Breast epithelium (tissue), 4 donors: ENCODE data around the gene INPP5K. TPM values are rescaled to one million over a fixed set of nuclear protein-coding genes. Genes with fewer than 3 reads are reported as not detected.

Experiments used
- DNase-seq, 2 donors: peaks; one replicate each; pipeline ENCODE4 v3.0.0-alpha.2; 2019; ENCODE audit warnings: low spot score in 2 of 2
- H3K27ac ChIP-seq, 2 donors: fragments of 200-600 bp; sonication (generic) in 1 of 2; one replicate each; pipeline ENCODE4 v1.5.1; 2016 to 2019; ENCODE audit warnings: mild to moderate bottlenecking in 1 of 2
- H3K27me3 ChIP-seq, 2 donors: fragments of 200-600 bp; sonication (generic) in 1 of 2; one replicate each; pipeline versions ENCODE4 v1.5.1 to v1.6.0; 2017 to 2019; ENCODE audit warnings: control low read depth in 1 of 2, mild to moderate bottlenecking in 1 of 2
- H3K36me3 ChIP-seq: fragments of 200-600 bp; one replicate; pipeline ENCODE4 v1.5.1; 2019
- H3K4me1 ChIP-seq, 2 donors: fragments of 200-600 bp; sonication (generic); one replicate each; pipeline ENCODE4 v1.5.1; 2016 to 2019; ENCODE audit warnings: control low read depth in 1 of 2
- H3K4me3 ChIP-seq, 3 donors: fragments of 200-600 bp; sonication (generic); 1 replicate in 2 of 3; 2 replicates in 1 of 3; pipeline ENCODE4 v1.5.1; 2016 to 2019; ENCODE audit warnings: mild to moderate bottlenecking in 3 of 3, moderate library complexity in 2 of 3
- H3K9me3 ChIP-seq, 2 donors: fragments of 200-600 bp; sonication (generic) in 1 of 2; one replicate each; pipeline ENCODE4 v1.5.1; 2016 to 2019; ENCODE audit warnings: control low read depth in 1 of 2
- CTCF ChIP-seq, 3 donors: fragments of 450-650 bp; IDR thresholded peaks; one replicate each; pipeline ENCODE4 v1.5.1; 2016 to 2017; ENCODE audit warnings: antibody characterized with exemption in 3 of 3, mild to moderate bottlenecking in 3 of 3, moderate library complexity in 3 of 3
- POLR2A ChIP-seq: fragments of 450-650 bp; IDR thresholded peaks from one replicate; pipeline ENCODE4 v1.6.1; 2016; ENCODE audit warnings: antibody characterized with exemption, mild to moderate bottlenecking, moderate library complexity
- POLR2AphosphoS5 ChIP-seq, 3 donors: sonication (generic); formaldehyde crosslinking; IDR thresholded peaks; one replicate each; pipeline ENCODE4 v1.6.1; 2017; ENCODE audit warnings: antibody characterized with exemption in 3 of 3
- intact Hi-C: fragments of 100-400 bp; cut with DNase I; formaldehyde crosslinking; loops from one replicate; pipeline ENCODE4 v1.15.1; 2023; ENCODE audit warnings: low total_unique reads
- total RNA-seq, 3 donors: library from RNA; depleted of rRNA; stranded (reverse); fragments of >200 nt; gene quantifications; one replicate each; pipeline ENCODE4 v1.1.0, GENCODE V29; 2016

INPP5K gene
- total RNA-seq, 3 donors from 2014 or later = 75.2 to 177 (median 88.8) TPM

- Histone ChIP-seq H3K9me3 (no peaks in the 10 kb centered on the region), H3K4me1 (no peaks in the 10 kb centered on the region), H3K36me3 (no peaks in the 10 kb centered on the region), H3K4me3 (no peak overlapping the region), H3K27me3 (no peaks in the 10 kb centered on the region), H3K27ac (no peak overlapping the region)
- no peak for DNase-seq
- intact Hi-C loops = no loop called here
- TF ChIP-seq CTCF (IDR thresholded peaks at IDR 0.05) = no peak
- TF ChIP-seq POLR2AphosphoS5 (IDR thresholded peaks at IDR 0.05) = no peak
- TF ChIP-seq POLR2A = no peak
Observed at GRCh38 chr17:1521086-1521640, 4.8 kb upstream of the INPP5K start.

- Histone ChIP-seq H3K27ac (no peak overlapping the region), H3K36me3 (no peaks in the 10 kb centered on the region), H3K4me1 (peaks cover 0 to 10% of the 10 kb centered on the region in 2 donors), H3K27me3 (no peaks in the 10 kb centered on the region), H3K9me3 (no peaks in the 10 kb centered on the region), H3K4me3 (no peak overlapping the region)
- intact Hi-C loops = loop anchor here (10.0 kb wide), 2 partner anchors 155 to 245 kb away; partner anchors contain the start of genes BHLHA9 and TRARG1
- DNase-seq = no peak
- TF ChIP-seq POLR2A (no peak), POLR2AphosphoS5 (IDR thresholded peaks at IDR 0.05) (no peak), CTCF (IDR thresholded peaks at IDR 0.05) (no peak)
Observed at GRCh38 chr17:1519678-1520077, 3.3 kb upstream of the INPP5K start.

GRCh38 chr17:1518410-1518809, 2.0 kb upstream of the INPP5K start:
- H3K4me1 ChIP-seq = peaks cover 0 to 10% of the 10 kb centered on the region in 2 donors
- no peak overlapping the region for H3K27ac ChIP-seq
- DNase-seq = no peak
- no peaks in the 10 kb centered on the region for H3K9me3 ChIP-seq
- H3K36me3 ChIP-seq = no peaks in the 10 kb centered on the region
- no peak for TF ChIP-seq CTCF (IDR thresholded peaks at IDR 0.05)
- no peak for TF ChIP-seq POLR2A
- TF ChIP-seq POLR2AphosphoS5 (IDR thresholded peaks at IDR 0.05) = no peak
- intact Hi-C loops = loop anchor here (10.0 kb wide), 2 partner anchors 154 to 244 kb away; partner anchors contain the start of genes BHLHA9 and TRARG1
- H3K4me3 ChIP-seq = no peak overlapping the region
- H3K27me3 ChIP-seq = no peaks in the 10 kb centered on the region

GRCh38 chr17:1515640-1516387, 598 bp downstream of the INPP5K start:
- TF ChIP-seq CTCF (IDR thresholded peaks at IDR 0.05) = peak; percentile 54 to 85 (median 69)
- peak in 2 of 3 donors; percentile 20 to 71 for TF ChIP-seq POLR2AphosphoS5 (IDR thresholded peaks at IDR 0.05)
- no peak for TF ChIP-seq POLR2A
- peak in 1 of 2 donors; percentile 70 for DNase-seq
- Histone ChIP-seq H3K4me3 (peak overlapping the region; percentile 92 to 95 (median 93)), H3K9me3 (no peaks in the 10 kb centered on the region), H3K27ac (peak overlapping the region; percentile 91 to 97), H3K4me1 (peaks cover 0 to 21% of the 10 kb centered on the region in 2 donors), H3K27me3 (no peaks in the 10 kb centered on the region), H3K36me3 (no peaks in the 10 kb centered on the region)
- intact Hi-C loops = loop anchor here (10.0 kb wide), 2 partner anchors 151 to 241 kb away; partner anchors contain the start of genes BHLHA9 and TRARG1

- no peaks in the 10 kb centered on the region for H3K9me3 ChIP-seq
- H3K27ac ChIP-seq = peak overlapping the region; percentile 81 to 83
- intact Hi-C loops = loop anchor here (10.0 kb wide), 2 partner anchors 148 to 238 kb away; partner anchors contain the start of genes BHLHA9 and TRARG1
- TF ChIP-seq POLR2A (no peak), POLR2AphosphoS5 (IDR thresholded peaks at IDR 0.05) (no peak), CTCF (IDR thresholded peaks at IDR 0.05) (no peak)
- no peaks in the 10 kb centered on the region for H3K27me3 ChIP-seq
- no peaks in the 10 kb centered on the region for H3K36me3 ChIP-seq
- peaks cover 0 to 26% of the 10 kb centered on the region in 2 donors for H3K4me1 ChIP-seq
- H3K4me3 ChIP-seq = no peak overlapping the region
- DNase-seq = no peak
Observed at GRCh38 chr17:1512351-1512750, 4.1 kb downstream of the INPP5K start.
